ENCODE measurements around the gene POLR2H.

POLR2H gene

GRCh38 chr3:184352149-184352785, 9.2 kb upstream of the POLR2H start:
- DNase-seq (ENCODE audit: low spot score in 2 of 2) (no peak), ATAC-seq (ENCODE audit: low read depth) (no peak)
- Mint-ChIP-seq H3K4me1 (peaks cover 2% of the 10 kb centered on the region), H3K36me3 (no peaks in the 10 kb centered on the region), H3K27ac (no peak overlapping the region), H3K4me3 (no peak overlapping the region), H3K27me3 (no peaks in the 10 kb centered on the region), H3K9me3 (no peaks in the 10 kb centered on the region)

GRCh38 chr3:184352897-184353545, 8.5 kb upstream of the POLR2H start:
- no peak for DNase-seq (ENCODE audit: low spot score in 2 of 2)
- H3K27me3 Mint-ChIP-seq: no peaks in the 10 kb centered on the region

GRCh38 chr3:184353546-184353941, 8.0 kb upstream of the POLR2H start:
- Mint-ChIP-seq H3K27ac (no peak overlapping the region), H3K27me3 (no peaks in the 10 kb centered on the region), H3K36me3 (no peaks in the 10 kb centered on the region), H3K4me1 (peaks cover 2% of the 10 kb centered on the region), H3K9me3 (no peaks in the 10 kb centered on the region), H3K4me3 (no peak overlapping the region)
- ATAC-seq (ENCODE audit: low read depth) (no peak), DNase-seq (ENCODE audit: low spot score in 2 of 2) (no peak)

More at GRCh38 chr3:184352897-184353545, 8.5 kb upstream of the POLR2H start:
- ATAC-seq (ENCODE audit: low read depth): no peak
- Mint-ChIP-seq H3K36me3 (no peaks in the 10 kb centered on the region), H3K9me3 (no peaks in the 10 kb centered on the region), H3K4me3 (no peak overlapping the region), H3K27ac (no peak overlapping the region), H3K4me1 (peaks cover 2% of the 10 kb centered on the region)

GRCh38 chr3:184354121-184354728, 7.3 kb upstream of the POLR2H start:
- Mint-ChIP-seq H3K4me3 (no peak overlapping the region), H3K36me3 (no peaks in the 10 kb centered on the region), H3K27me3 (no peaks in the 10 kb centered on the region), H3K4me1 (peaks cover 2% of the 10 kb centered on the region), H3K27ac (no peak overlapping the region), H3K9me3 (no peaks in the 10 kb centered on the region)
- DNase-seq (ENCODE audit: low spot score in 2 of 2) (peak; percentile 55 to 61), ATAC-seq (ENCODE audit: low read depth) (peak; percentile 84)

- Mint-ChIP-seq H3K4me1 (peaks cover 2% of the 10 kb centered on the region), H3K27ac (no peak overlapping the region), H3K36me3 (no peaks in the 10 kb centered on the region), H3K9me3 (no peaks in the 10 kb centered on the region), H3K27me3 (no peaks in the 10 kb centered on the region), H3K4me3 (no peak overlapping the region)
- DNase-seq (ENCODE audit: low spot score in 2 of 2) (no peak), ATAC-seq (ENCODE audit: low read depth) (no peak)
Observed at GRCh38 chr3:184354754-184355153, 6.8 kb upstream of the POLR2H start.

GRCh38 chr3:184355261-184356040, 6.1 kb upstream of the POLR2H start:
- no peak for DNase-seq (ENCODE audit: low spot score in 2 of 2)
- Mint-ChIP-seq H3K9me3 (no peaks in the 10 kb centered on the region), H3K4me1 (peaks cover 5% of the 10 kb centered on the region), H3K4me3 (no peak overlapping the region), H3K27ac (no peak overlapping the region), H3K36me3 (no peaks in the 10 kb centered on the region), H3K27me3 (no peaks in the 10 kb centered on the region)
- ATAC-seq (ENCODE audit: low read depth): no peak

GRCh38 chr3:184357248-184358123, 4.0 kb upstream of the POLR2H start:
- no peaks in the 10 kb centered on the region for H3K36me3 Mint-ChIP-seq
- H3K27me3 Mint-ChIP-seq: no peaks in the 10 kb centered on the region
- H3K4me1 Mint-ChIP-seq: peaks cover 13% of the 10 kb centered on the region
- no peak overlapping the region for H3K27ac Mint-ChIP-seq
- DNase-seq (ENCODE audit: low spot score in 2 of 2): no peak
- ATAC-seq (ENCODE audit: low read depth): no peak
- H3K4me3 Mint-ChIP-seq: no peak overlapping the region
- H3K9me3 Mint-ChIP-seq: no peaks in the 10 kb centered on the region

GRCh38 chr3:184358124-184358767, 3.3 kb upstream of the POLR2H start:
- Mint-ChIP-seq H3K4me3 (no peak overlapping the region), H3K27ac (no peak overlapping the region), H3K27me3 (no peaks in the 10 kb centered on the region), H3K9me3 (no peaks in the 10 kb centered on the region), H3K36me3 (no peaks in the 10 kb centered on the region), H3K4me1 (peaks cover 14% of the 10 kb centered on the region)
- ATAC-seq (ENCODE audit: low read depth) (no peak), DNase-seq (ENCODE audit: low spot score in 2 of 2) (no peak)

- DNase-seq (ENCODE audit: low spot score in 2 of 2): no peak
- Mint-ChIP-seq H3K36me3 (no peaks in the 10 kb centered on the region), H3K27ac (no peak overlapping the region), H3K4me3 (peak overlapping the region; percentile 41), H3K27me3 (no peaks in the 10 kb centered on the region), H3K9me3 (no peaks in the 10 kb centered on the region), H3K4me1 (peaks cover 17% of the 10 kb centered on the region)
- ATAC-seq (ENCODE audit: low read depth): no peak
Observed at GRCh38 chr3:184358921-184359350, 2.6 kb upstream of the POLR2H start.

GRCh38 chr3:184359610-184360009, 1.9 kb upstream of the POLR2H start:
- peaks cover 21% of the 10 kb centered on the region for H3K4me1 Mint-ChIP-seq
- H3K36me3 Mint-ChIP-seq: no peaks in the 10 kb centered on the region
- no peaks in the 10 kb centered on the region for H3K27me3 Mint-ChIP-seq

GRCh38 chr3:184360070-184360928, 1.2 kb upstream of the POLR2H start:
- H3K27ac Mint-ChIP-seq: no peak overlapping the region
- peaks cover 4% of the 10 kb centered on the region for H3K36me3 Mint-ChIP-seq
- DNase-seq (ENCODE audit: low spot score in 2 of 2): no peak
- no peak for ATAC-seq (ENCODE audit: low read depth)
- H3K4me3 Mint-ChIP-seq: peak overlapping the region; percentile 89
- peaks cover 28% of the 10 kb centered on the region for H3K4me1 Mint-ChIP-seq
- no peaks in the 10 kb centered on the region for H3K27me3 Mint-ChIP-seq
- H3K9me3 Mint-ChIP-seq: no peaks in the 10 kb centered on the region

More at GRCh38 chr3:184359610-184360009, 1.9 kb upstream of the POLR2H start:
- no peak overlapping the region for H3K27ac Mint-ChIP-seq
- no peaks in the 10 kb centered on the region for H3K9me3 Mint-ChIP-seq
- H3K4me3 Mint-ChIP-seq: peak overlapping the region; percentile 62
- DNase-seq (ENCODE audit: low spot score in 2 of 2) (no peak), ATAC-seq (ENCODE audit: low read depth) (no peak)

- H3K27ac Mint-ChIP-seq: no peak overlapping the region
- no peaks in the 10 kb centered on the region for H3K9me3 Mint-ChIP-seq
- peak overlapping the region; percentile 89 for H3K4me3 Mint-ChIP-seq
- ATAC-seq (ENCODE audit: low read depth): no peak
- peaks cover 28% of the 10 kb centered on the region for H3K4me1 Mint-ChIP-seq
- H3K36me3 Mint-ChIP-seq: peaks cover 6% of the 10 kb centered on the region
- DNase-seq (ENCODE audit: low spot score in 2 of 2): no peak
- no peaks in the 10 kb centered on the region for H3K27me3 Mint-ChIP-seq
Observed at GRCh38 chr3:184360929-184361531, 480 bp upstream of the POLR2H start.
